ENCODE results near the gene DNAJC16.

DNAJC16 gene

GRCh38 chr1:15620155-15620545, 93.5 kb downstream of the DNAJC16 start:
- no peak for DNase-seq (ENCODE audit: low read depth, low spot score)

- DNase-seq (ENCODE audit: low read depth, low spot score) = no peak
Measured at GRCh38 chr1:15620902-15621682, 94.4 kb downstream of the DNAJC16 start.

GRCh38 chr1:15621975-15622374, 95.3 kb downstream of the DNAJC16 start:
- no peak for DNase-seq (ENCODE audit: low read depth, low spot score)

- DNase-seq (ENCODE audit: low read depth, low spot score) = no peak
Measured at GRCh38 chr1:15622712-15623373, 96.2 kb downstream of the DNAJC16 start.

- no peak for DNase-seq (ENCODE audit: low read depth, low spot score)
Measured at GRCh38 chr1:15623435-15623834, 96.8 kb downstream of the DNAJC16 start.

GRCh38 chr1:15624133-15624714, 97.6 kb downstream of the DNAJC16 start:
- no peak for DNase-seq (ENCODE audit: low read depth, low spot score)

- no peak for DNase-seq (ENCODE audit: low read depth, low spot score)
Measured at GRCh38 chr1:15625056-15625917, 98.6 kb downstream of the DNAJC16 start.

Data from brain pericyte (primary cell).